Neuron (in vitro differentiated cells): ENCODE data around the gene ZGPAT.

Experiments
- H2AFZ ChIP-seq: one replicate; pipeline ENCODE4 v1.6.1; 2013; ENCODE audit warnings: low read depth, mild to moderate bottlenecking, inconsistent platforms, low read length, moderate library complexity
- H3K27me3 ChIP-seq: one replicate; pipeline ENCODE4 v1.6.1; 2013; ENCODE audit warnings: low read length; ENCODE audit not compliant: insufficient read depth
- H3K36me3 ChIP-seq: one replicate; pipeline ENCODE4 v1.6.1; 2013; ENCODE audit warnings: low read length; ENCODE audit not compliant: insufficient read depth
- H3K4me1 ChIP-seq: one replicate; pipeline ENCODE4 v1.6.1; 2013; ENCODE audit warnings: low read length; ENCODE audit not compliant: insufficient read depth
- H3K4me3 ChIP-seq: 2 replicates; pipeline ENCODE4 v1.5.1; 2013; ENCODE audit warnings: mild to moderate bottlenecking, low read length, moderate library complexity
- H3K9me3 ChIP-seq: one replicate; pipeline ENCODE4 v1.6.1; 2013; ENCODE audit warnings: low read length

The ZGPAT gene

DNA sequence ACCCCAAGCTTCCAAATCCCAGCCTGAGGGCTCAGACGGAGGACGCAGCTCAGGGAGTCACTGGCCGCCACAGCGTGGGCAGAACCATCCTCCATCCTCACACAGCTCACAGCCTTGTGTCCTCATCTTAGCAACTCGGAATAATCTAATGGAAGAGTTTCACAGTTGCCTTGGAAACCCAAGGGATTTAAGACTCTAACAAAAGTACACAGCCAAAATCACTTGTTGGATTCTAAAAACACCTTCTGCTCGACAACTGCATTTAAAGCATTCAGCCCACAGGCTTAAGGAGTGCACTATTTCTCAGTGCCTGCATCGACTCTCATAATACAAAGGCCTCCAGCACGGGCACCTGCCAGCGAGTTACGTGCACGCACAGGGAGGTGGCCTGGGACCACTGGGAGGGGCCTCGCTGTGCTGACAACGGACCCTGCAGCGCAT is 77.9 kb downstream of the ZGPAT start:
- no peaks in the 10 kb centered on the region for H3K9me3 ChIP-seq
- no peak overlapping the region for H3K4me3 ChIP-seq
- H3K4me1 ChIP-seq: peaks cover 12% of the 10 kb centered on the region
- H3K27me3 ChIP-seq: no peaks in the 10 kb centered on the region
- H2AFZ ChIP-seq: no peak overlapping the region
- H3K36me3 ChIP-seq: peaks cover 22% of the 10 kb centered on the region
